HG02678 (cell line): ENCODE measurements around the gene STRAP.

Experiments
- ATAC-seq: cut with Tn5 transposase; IDR thresholded peaks from one replicate; pipeline ENCODE4 v1.9.1; 2021; ENCODE audit warnings: mild to moderate bottlenecking, moderate library complexity; ENCODE audit not compliant: unreplicated experiment

The STRAP gene, protein sequence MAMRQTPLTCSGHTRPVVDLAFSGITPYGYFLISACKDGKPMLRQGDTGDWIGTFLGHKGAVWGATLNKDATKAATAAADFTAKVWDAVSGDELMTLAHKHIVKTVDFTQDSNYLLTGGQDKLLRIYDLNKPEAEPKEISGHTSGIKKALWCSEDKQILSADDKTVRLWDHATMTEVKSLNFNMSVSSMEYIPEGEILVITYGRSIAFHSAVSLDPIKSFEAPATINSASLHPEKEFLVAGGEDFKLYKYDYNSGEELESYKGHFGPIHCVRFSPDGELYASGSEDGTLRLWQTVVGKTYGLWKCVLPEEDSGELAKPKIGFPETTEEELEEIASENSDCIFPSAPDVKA

DNA sequence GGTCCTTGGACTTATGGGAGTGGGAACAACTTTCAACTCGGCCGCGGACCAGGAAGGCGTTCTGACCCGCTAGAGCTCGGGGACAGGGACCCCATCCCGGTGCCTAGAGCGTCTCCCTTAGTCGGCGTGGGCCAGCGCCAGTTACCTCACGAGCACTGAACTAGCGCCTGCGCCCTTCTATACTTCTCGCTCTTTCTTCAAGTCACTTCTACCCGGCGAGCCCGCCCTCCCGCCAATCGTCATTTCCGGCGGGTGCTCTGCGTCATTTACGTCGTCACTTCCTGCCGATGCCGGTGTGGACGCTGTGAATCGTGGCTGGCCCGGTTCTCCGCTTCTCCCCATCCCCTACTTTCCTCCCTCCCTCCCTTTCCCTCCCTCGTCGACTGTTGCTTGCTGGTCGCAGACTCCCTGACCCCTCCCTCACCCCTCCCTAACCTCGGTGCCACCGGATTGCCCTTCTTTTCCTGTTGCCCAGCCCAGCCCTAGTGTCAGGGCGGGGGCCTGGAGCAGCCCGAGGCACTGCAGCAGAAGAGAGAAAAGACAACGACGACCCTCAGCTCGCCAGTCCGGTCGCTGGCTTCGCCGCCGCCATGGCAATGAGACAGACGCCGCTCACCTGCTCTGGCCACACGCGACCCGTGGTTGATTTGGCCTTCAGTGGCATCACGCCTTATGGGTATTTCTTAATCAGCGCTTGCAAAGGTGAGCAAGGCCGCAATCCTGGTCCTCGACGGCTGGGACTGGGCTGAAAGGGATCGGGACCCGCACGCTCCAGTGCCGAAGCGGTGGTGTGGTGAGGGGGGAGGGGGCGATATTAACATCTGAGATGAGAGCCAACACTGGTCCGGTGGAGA is at the start of gene STRAP:
TSS of gene STRAP (plus strand) at position 270 of the 854 bp plus-strand sequence. CDS start at position 591, 321 bp downstream.
- ATAC-seq, result peak; percentile 95

DNA sequence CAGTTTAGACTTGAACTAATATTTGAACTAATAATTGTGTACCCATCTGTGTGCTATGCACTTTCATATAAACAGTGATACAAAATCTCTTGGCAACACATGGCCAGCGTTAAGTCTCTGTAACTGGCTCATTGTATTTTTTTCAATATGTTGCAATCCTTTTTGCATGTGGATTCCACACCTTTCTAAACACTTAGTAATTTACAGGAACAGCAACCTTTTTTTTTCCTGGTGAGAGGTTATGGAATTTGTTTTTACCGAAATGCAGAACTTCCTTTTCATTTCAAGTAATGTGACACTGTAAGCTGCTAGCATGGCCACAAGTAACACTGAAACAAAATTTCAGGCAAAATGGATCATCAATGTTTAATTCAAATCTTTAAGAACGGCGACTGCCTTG is 47.6 kb upstream of the STRAP start:
- ATAC-seq, result no peak

DNA sequence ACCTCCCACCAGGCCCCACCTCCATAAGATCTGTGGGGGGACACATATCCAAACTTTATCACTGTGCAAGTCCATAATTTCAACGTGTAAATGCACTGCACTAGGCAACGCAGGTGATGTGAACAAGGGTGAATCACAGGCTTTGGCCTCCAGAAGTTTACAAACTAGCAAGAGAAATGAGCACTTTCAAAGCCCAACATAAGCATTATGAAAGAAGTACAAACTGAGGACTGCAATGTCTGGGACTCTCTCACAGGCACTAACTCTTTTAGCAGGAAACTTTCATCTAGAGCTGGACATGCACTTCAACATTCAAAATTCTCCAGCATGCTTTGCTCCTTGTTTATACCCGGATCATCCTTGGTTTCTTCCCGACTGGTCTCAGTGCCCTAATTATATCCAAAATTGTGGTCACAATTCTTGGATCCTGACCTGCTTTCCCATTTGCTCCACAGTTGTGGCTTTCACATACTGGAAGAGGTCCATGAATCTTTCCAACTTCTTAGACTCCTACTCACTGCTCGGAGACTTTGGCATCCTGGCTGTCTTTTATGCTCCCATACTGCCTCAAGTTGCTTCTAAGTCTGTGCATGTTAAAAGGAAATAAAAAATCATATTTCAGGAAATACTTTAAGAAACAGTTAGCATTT is 44.9 kb upstream of the STRAP start:
- no peak for ATAC-seq

DNA sequence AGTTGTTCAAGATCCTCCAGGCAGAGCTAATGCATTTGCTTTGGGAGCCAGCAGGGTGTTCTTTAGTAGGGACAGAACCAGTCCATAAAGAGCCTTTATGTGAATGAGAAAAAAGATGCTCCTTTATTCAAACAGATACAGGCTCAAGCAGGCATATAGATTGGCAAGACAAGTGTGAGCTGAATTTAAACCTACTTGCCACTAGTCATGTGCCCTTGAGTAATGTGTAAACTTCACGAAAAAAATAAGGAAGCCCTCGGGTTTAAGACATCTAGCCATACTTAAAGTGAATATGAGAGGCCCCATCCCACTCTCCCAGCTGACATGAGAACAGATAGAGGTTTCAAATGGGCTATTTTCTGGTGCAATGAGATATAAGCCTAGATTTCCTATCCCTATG is 43.1 kb upstream of the STRAP start:
- no peak for ATAC-seq

DNA sequence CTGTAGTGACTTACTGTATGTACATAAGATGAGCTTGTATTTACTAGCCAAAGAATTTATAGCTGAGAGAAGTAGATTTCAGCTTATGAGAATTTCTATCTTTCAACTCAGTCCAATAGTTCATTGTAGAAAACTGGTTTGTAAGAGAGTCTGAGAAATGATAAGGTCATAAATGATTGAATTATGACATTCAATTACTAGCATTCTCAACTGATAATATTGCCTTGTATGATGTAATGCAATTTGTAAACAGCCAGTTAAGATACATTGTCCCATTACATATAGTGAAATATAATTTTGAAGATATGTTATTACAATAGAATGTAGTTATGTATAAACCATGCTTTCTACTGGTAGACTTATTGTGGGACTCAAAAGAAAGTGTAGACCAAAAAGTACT is 42.5 kb upstream of the STRAP start:
- ATAC-seq, result no peak

DNA sequence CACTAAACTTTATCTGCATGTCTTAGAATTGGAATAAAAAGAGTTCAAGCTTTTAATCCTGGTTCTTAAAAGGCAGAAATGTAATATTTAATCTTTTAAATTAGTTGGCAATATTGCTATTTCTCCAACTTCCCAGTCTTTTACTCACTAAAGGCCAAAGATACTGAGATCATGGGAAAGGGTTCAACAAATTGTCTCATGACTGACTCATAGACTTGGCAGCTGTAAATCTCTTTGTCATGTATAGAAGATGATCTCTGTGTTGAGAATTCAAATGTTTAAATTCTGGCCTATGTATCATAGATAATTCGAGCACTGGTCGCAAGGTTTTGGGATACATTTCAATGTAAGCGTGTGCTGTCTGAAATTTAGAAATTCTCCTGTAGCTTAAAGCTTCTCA is 40.1 kb upstream of the STRAP start:
- ATAC-seq, result no peak

DNA sequence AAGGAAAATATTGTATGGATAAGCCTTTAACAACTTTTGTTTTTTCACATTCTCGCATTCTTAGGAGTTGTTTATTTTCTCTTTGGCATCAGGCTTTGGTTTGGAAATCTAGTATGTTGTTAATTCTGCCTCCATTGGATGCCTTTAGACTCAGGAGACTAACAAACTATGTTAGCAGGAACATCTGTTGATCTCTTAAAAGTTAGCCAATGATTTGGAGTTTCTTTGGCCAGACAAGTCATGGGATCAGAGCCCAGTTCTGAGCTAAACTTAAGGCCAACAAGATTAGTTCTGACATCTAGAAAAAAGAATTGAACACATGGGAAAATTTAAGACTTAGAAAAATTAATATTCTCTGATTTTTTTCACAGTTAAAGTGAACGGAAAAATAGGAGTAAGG is 35.3 kb upstream of the STRAP start:
- no peak for ATAC-seq

DNA sequence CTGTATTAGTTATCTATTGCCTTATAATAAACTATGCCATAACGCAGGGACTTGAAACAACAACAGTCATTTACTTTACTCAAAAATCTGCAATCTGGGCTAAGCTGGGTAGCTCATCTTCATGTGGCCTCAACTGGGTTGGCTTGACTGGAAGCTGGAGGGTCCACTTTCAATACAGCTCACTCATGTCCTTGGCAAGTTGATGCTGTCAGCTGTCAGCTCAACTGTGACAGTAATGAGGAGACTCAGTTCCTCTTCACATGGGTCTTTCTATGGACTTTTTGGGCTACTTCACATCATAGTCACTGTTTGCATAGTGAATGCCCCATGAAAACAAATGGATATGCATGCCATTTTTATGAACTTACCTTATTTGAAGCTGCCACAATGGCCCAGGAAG is 33.6 kb upstream of the STRAP start:
- no peak for ATAC-seq

DNA sequence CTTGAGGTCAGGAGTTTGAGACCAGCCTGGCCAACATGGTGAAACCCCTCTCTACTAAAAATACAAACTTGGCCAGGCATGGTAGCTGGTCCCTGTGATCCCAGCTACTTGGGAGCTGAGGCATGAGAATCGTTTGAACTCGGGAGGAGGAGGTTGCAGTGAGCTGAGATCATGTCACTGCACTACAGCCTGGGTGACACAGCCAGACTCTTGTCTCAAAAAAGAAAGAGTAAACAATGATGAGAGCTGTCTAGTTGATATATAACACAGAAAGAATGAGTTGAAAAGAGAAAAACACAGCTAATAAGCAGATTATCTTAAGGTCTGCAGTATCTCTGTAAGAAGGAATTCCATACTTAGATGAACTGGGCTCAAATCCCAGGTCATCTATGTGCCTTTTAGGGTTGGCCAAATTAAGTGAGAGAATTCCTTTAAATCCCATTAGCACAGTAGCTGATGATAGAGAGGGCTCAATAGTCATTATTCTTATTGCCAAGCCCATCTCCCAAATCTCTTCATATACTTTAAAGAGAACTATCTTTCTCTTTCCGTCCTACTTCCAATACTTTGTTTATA is 31.1 kb upstream of the STRAP start:
- ATAC-seq, result no peak

DNA sequence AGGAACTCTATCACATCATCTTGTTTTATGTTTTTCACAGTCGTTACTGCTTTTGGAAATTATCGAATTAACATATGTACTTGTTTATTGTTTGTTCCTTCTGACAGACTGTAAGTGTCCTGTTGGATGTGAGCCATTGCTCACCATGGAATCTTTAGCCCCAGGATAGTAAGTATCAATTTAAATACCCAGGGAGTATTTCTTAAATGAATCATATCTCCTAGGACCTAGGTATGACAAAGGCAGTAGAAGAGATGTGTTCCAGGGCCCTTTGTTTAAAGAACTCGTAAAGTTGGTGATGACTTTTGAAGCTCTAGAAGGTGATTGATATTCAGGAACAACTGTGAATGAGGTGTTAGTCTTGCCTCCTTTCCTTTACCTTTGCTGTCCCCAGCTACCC is 30.3 kb upstream of the STRAP start:
- ATAC-seq, result no peak

DNA sequence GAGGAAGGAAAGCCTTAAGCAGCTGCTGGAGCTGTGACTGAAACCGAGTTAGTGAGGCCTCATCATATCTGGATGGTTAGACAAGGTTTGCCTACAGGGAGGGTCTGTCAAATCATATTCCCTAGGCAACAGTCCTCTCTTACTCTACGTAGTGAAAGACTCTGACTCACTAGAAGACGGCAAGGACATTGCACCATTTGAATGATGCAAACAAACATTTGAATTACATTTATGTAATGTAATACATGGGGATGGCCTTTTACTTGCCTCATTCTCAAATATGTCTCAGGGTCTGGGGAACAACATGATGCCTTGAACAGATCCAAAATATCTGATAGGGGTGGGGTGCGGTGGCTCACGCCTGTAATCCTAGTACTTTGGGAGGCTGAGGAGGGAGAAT is 29.8 kb upstream of the STRAP start:
- no peak for ATAC-seq

DNA sequence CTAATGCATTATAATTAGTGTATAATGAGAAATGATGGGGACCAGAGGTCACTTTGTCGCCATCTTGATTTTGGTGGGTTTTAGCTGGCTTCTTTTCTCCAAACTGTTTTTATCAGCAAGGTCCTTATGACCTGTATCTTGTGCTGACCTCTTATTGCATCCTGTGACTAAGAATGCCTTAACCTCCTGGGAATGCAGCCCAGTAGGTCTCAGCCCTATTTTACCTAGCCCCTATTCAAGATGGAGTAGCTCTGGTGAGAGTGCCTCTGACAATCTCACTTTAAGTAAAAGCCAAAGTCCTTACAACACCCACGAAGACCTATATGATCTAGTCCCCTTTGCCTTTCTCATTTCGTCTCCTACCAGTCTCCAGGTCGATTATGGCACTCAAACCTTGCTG is 28.3 kb upstream of the STRAP start:
- ATAC-seq, result no peak

DNA sequence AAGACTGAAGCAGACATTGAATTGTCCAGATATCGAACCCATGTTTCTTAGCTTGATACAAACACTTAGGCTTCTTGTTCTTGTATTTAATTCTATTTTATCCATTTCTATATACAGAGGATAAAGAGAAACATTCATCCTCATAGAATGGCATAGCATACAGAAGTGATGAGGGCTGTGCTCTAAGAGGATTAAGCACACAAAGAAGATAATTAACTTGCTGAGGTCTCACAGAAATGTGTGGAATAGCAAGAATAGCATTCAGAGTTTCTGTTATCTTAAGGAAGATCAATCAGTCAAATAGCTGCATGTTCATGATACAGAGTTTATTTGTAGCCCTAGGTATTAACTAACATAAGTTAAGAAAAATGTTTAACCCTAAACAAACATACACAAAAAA is 27.3 kb upstream of the STRAP start:
- ATAC-seq, result no peak

DNA sequence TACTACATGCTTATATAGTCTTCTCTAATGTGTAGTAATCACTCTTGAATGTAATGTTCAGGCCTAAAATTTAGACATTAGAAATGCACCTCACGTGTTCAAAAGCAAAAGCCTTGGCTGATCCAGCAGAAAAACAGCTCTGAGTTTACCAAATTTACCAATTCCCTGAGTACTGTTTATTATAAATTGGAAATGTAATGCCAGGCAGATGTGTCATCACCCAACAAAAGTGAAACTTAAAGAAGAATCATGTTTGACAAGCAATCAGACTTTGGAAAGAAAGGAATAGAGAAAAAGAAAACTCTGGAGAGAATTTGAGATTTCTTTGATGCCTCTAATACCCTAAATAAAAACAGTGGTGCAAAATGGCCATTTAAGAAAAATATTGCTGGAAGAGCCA is 26.5 kb upstream of the STRAP start:
- no peak for ATAC-seq

DNA sequence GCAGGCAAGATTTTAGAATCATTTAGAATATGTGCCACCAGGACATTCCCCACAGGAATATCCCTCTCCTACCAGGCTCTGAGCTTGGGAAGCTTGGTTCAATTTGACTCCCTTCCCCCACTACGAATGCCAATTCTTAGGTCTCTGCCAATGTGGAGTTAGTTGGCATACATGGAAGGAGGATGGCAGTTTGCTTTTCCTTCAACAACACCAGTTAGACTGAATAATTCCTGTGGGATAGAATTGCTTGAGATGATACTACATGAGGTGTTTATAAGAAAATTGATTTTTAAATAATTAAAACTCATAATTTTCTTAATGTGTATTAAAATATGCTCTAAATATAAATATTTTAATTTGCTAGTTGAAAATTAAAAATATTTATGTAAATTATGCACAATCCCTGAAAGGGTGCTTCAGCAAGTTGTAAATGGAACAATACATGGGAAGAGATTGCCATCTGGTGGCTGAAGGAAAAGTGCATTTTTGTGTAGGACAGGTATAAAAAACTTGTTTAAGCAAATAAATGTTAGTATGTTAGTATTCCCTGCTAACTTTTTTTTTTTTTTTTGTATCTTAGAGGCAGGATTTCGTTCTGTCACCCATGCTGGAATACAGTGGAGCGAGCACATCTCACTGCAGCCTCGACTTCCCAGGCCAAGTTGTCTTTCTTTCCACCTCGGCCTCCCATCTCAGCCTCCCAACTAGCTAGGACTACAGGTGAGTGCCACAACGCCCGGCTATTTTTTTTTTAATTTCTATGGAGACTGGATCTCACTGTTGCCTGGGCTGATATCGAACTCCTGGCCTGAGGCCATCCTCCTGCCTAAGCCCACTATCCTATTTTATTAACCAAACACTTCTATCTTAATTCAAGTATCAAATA is 25.8 kb upstream of the STRAP start:
- no peak for ATAC-seq

DNA sequence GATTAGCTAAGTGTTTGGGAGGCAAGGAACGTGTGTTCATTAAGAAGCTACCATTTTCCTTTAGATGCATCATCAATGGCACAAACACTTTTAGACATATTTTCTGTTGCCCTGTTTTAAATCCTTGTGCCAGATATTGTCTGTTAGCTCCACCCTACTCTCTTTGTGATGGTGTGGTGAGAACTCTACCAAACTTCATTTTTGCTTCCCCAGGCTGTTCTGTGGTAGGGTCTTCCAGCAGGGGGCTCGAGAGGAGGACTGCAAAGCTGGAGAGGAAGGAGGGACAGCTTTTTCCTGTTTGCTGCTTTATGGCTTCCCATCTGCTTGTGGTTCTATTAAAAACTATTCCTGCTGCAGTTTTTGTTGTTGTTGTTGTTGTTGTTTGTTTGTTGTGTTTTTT is 23.8 kb upstream of the STRAP start:
- ATAC-seq, result no peak

DNA sequence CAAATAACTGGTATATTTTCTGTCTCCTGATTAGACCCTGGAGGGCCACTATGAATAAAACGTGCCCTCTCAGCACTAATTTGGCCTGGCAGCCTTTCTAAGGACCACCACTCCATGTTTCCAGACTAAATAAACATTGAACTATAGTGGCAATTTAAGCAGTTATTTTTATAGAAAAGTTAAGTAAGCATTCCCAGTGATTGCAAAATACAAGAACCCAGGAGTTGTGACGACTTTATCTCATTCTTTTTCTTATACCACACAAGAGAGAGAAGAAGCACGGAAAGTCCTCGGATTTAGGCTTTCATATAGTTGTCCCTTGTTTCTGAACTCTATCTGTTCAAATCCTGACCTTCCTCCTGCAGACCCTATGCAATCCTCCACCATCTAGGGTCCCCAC is 23.1 kb upstream of the STRAP start:
- no peak for ATAC-seq

DNA sequence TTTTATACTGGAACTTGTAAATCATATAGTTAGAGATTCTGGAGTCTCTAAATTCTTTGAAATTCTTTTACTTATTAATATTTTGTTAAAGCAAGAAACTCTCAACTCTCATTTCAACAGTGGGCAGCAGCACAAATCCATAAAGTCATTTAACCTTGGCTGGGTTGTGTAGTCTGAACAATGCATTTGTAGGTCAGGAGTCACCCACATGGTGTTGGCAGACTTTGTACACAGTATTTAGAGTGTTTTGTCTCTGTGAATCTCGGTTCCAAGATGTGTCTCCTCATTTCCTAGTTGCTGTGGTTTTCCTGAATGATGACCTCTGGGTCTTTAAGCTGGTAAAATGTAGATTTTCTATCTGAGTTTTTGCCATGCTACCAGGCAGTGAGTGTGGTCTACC is 20.8 kb upstream of the STRAP start:
- ATAC-seq, result no peak

DNA sequence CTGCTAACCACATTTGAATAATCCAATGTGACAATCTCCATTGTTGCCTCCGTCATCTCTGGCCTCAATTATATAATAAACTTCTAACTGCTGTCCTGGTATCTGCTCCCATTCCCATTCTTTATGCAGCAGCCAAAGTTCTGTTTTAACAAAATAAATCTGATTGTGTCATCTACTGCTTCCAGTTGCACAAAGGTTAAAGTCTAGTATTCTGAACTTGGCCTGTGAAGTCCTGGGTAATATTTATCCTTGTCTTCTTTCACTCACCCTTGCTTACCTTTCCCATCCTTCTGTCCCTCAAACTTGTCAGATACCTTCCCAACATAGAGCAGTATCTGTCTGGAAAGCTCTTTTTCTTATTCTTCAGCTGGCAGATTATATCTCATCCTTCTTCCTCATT is 19.3 kb upstream of the STRAP start:
- ATAC-seq, result no peak

DNA sequence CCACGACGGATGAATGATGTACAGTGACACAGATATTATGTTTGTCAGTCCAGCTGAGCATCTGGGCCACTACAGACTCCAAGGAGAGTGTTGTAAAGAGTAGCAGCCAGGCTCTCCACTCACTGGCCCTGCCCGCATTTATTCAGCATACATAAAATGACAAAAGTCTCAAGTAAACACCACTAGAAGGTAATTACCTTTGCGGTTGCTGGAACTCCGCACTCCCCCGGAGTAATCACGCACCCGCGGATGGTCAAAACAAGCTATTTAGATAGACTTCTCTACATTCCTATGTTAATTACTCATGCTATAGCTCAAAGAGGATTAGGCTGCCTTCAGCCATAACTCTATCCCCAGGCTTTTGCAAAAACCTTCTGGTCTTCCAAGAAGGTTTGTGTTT is 18.8 kb upstream of the STRAP start:
- no peak for ATAC-seq

DNA sequence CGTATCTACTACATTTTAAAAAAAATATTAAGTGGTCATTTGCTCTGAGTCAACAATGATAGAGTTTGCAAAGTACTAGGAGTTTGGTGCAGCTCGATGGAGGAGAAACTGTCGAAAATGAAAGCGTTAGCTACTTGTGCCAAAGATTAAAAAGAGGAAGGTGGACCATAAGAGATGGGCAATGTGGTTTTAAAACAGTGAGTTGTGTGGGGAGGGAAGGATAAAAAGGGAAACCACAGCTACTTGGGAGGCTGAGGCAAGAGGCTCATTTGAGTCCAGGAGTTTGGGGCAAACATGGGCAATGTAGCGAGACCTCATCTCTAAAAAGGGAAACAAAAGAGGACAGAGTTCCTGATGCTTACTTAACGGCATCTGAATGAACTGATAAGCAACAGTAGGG is 18.2 kb upstream of the STRAP start:
- ATAC-seq, result peak; percentile 84
